ENCODE data around the gene TBXA2R.

DNA sequence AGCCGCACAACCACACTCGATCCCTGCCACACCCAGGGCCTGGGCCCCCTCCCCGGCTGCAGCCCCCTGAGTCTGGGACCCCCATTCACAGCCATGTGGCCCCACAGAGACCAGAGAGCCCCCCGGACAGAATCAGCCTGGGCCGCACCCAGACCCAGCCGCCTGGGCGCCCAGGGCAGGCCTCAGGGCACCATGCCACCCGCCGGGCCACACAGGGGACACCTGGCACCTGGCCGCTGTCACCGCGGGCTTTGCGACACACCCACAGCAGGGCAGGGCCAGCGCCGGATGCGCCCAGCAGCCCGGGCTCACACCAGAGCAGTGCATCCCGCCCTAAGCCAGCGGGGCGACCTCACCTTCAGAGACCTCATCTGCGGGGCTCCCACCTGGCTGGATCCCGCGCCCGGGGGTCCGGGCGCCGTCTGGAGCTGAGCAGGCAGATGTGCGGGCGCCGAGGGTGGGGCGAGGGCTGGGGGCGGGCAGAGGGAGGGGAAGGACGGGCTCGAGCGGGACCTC is 443 bp downstream of the TBXA2R start:
- TF ChIP-seq POLR2AphosphoS5 (IDR thresholded peaks at IDR 0.05; ENCODE audit: low read depth, low read length), result no peak
- TF ChIP-seq POLR2A (IDR thresholded peaks at IDR 0.05; ENCODE audit: low read depth, low read length), result no peak
- TF ChIP-seq PAX5 (IDR thresholded peaks at IDR 0.05; ENCODE audit: insufficient read depth, low read length, severe bottlenecking), result no peak
- no peak for TF ChIP-seq TAF1 (IDR thresholded peaks at IDR 0.05; ENCODE audit: low read depth, low read length)
